ENCODE measurements around the gene CEACAM4.

- TF ChIP-seq CTCF (conservative IDR thresholded peaks at IDR 0.05; ENCODE audit: low read length) (no peak), EZH2phosphoT487 (IDR thresholded peaks at IDR 0.05; ENCODE audit: borderline replicate concordance) (no peak)
Measured at GRCh38 chr19:41670755-41671154, 43.9 kb upstream of the CEACAM4 start.
